Sigmoid colon (tissue), 4 donors: ENCODE measurements around the gene OR4P4.

Experiments used
- POLR2A ChIP-seq, 2 donors: fragments of 450-650 bp; IDR thresholded peaks; one replicate each; pipeline ENCODE4 v1.6.1; 2016; ENCODE audit warnings: antibody characterized with exemption in 2 of 2, mild to moderate bottlenecking in 2 of 2, moderate library complexity in 2 of 2
- POLR2AphosphoS5 ChIP-seq, 4 donors: sonication (generic); formaldehyde crosslinking; IDR thresholded peaks; one replicate each; pipeline ENCODE4 v1.6.1; 2017; ENCODE audit warnings: antibody characterized with exemption in 4 of 4
- TF ChIP-seq, protein P1 (sequence below), 4 experiments: fragments of 450-650 bp in 3 of 4; fragments of 200-600 bp in 1 of 4; IDR thresholded peaks; one replicate each; pipeline ENCODE4 v1.5.1; 2016 to 2019; ENCODE audit warnings: antibody characterized with exemption in 4 of 4, mild to moderate bottlenecking in 3 of 4, moderate library complexity in 2 of 4

DNA sequence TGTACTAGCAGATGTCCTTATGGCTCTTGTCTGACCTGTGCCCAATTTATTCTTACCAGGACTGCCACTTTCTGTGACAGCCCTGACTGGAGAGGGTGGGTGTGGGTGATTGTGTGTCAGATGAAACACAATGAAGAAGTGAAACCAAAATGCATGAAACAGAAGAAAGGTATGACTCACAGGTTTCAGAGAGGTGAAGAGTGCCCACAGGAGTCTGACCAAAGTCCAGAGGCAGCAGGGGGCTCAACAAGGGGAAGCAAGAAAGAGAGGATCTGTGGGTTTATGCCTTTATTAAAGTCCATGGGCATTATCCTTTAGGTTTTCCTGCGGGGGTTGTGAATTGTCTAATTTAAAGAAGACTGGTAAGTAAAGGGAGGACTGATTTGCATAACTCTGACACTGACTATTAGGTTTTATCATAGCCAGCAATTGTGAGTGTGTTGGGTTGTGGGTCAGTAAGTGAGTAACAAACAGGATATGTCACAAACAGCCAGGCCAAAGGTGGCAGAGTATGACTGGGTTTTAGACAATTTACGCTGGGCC lies 23.2 kb downstream of the OR4P4 start:
- TF ChIP-seq, protein P1, sequence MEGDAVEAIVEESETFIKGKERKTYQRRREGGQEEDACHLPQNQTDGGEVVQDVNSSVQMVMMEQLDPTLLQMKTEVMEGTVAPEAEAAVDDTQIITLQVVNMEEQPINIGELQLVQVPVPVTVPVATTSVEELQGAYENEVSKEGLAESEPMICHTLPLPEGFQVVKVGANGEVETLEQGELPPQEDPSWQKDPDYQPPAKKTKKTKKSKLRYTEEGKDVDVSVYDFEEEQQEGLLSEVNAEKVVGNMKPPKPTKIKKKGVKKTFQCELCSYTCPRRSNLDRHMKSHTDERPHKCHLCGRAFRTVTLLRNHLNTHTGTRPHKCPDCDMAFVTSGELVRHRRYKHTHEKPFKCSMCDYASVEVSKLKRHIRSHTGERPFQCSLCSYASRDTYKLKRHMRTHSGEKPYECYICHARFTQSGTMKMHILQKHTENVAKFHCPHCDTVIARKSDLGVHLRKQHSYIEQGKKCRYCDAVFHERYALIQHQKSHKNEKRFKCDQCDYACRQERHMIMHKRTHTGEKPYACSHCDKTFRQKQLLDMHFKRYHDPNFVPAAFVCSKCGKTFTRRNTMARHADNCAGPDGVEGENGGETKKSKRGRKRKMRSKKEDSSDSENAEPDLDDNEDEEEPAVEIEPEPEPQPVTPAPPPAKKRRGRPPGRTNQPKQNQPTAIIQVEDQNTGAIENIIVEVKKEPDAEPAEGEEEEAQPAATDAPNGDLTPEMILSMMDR (IDR thresholded peaks at IDR 0.05), result no peak
- TF ChIP-seq POLR2A (IDR thresholded peaks at IDR 0.05) (no peak), POLR2AphosphoS5 (IDR thresholded peaks at IDR 0.05) (no peak)
